HepG2 (cell line): Measurements from ENCODE around the gene DYNC2I2. TPM values are rescaled to one million over a fixed set of nuclear protein-coding genes. Genes with fewer than 3 reads are reported as not detected.

Experiments used
- ASH2L ChIP-seq: fragments of 300-600, 200-600 bp; sonication (generic); IDR thresholded peaks from 2 replicates; pipeline ENCODE4 v1.7.0; 2017; ENCODE audit warnings: low read depth, mild to moderate bottlenecking, moderate library complexity, mixed read lengths, low read length; ENCODE audit not compliant: insufficient read length
- ATRX ChIP-seq: sonication (generic); formaldehyde crosslinking; IDR thresholded peaks from 2 replicates; pipeline ENCODE4 v1.4.0; 2020; ENCODE audit warnings: missing genetic modification reagents, borderline replicate concordance
- BRF2 ChIP-seq: sonication (generic); formaldehyde crosslinking; IDR thresholded peaks from 2 replicates; pipeline ENCODE4 v1.8.1; 2022; ENCODE audit warnings: mild to moderate bottlenecking, missing genetic modification reagents
- DMTF1 ChIP-seq: sonication (generic); formaldehyde crosslinking; IDR thresholded peaks from 2 replicates; pipeline ENCODE4 v1.4.0; 2020; ENCODE audit warnings: mild to moderate bottlenecking, missing genetic modification reagents
- ETV5 ChIP-seq: IDR thresholded peaks from 2 replicates; pipeline ENCODE4 v1.6.1; 2018; ENCODE audit warnings: missing biosample characterization, missing genetic modification reagents, inconsistent platforms, borderline replicate concordance
- GLI4 ChIP-seq: sonication (generic); formaldehyde crosslinking; IDR thresholded peaks from 2 replicates; pipeline ENCODE4 v1.5.1; 2020; ENCODE audit warnings: missing genetic modification reagents, mild to moderate bottlenecking, moderate library complexity, borderline replicate concordance
- HOXA5 ChIP-seq: sonication (generic); formaldehyde crosslinking; IDR thresholded peaks from 2 replicates; pipeline ENCODE4 v1.4.0; 2020; ENCODE audit warnings: missing genetic modification reagents
- NFYB ChIP-seq: sonication (generic); formaldehyde crosslinking; IDR thresholded peaks from 2 replicates; pipeline ENCODE4 v1.4.0; 2020; ENCODE audit warnings: missing genetic modification reagents
- PAWR ChIP-seq: sonication (generic); formaldehyde crosslinking; IDR thresholded peaks from 2 replicates; pipeline ENCODE4 v1.4.0; 2020; ENCODE audit warnings: missing genetic modification reagents, mild to moderate bottlenecking, borderline replicate concordance
- TEF ChIP-seq: sonication (generic); formaldehyde crosslinking; IDR thresholded peaks from 2 replicates; pipeline ENCODE4 v1.5.0; 2020; ENCODE audit warnings: missing genetic modification reagents
- TFE3 ChIP-seq: IDR thresholded peaks from 2 replicates; pipeline ENCODE4 v1.6.1; 2016
- ZBTB39 ChIP-seq: sonication (generic); formaldehyde crosslinking; IDR thresholded peaks from 2 replicates; pipeline ENCODE4 v1.5.0; 2020; ENCODE audit warnings: missing genetic modification reagents
- ZFP90 ChIP-seq: sonication (generic); formaldehyde crosslinking; IDR thresholded peaks from 2 replicates; pipeline ENCODE4 v1.8.0; 2022; ENCODE audit warnings: missing genetic modification reagents, mild to moderate bottlenecking, inconsistent platforms, borderline replicate concordance
- ZNF224 ChIP-seq: sonication (generic); formaldehyde crosslinking; IDR thresholded peaks from 2 replicates; pipeline ENCODE4 v1.5.0; 2020; ENCODE audit warnings: mild to moderate bottlenecking, missing genetic modification reagents
- ZNF232 ChIP-seq: sonication (generic); formaldehyde crosslinking; IDR thresholded peaks from 2 replicates; pipeline ENCODE4 v1.4.0; 2020; ENCODE audit warnings: missing genetic modification reagents, borderline replicate concordance
- ZNF282 ChIP-seq: fragments of 450-650 bp; IDR thresholded peaks from 2 replicates; pipeline ENCODE4 v1.6.1; 2018; ENCODE audit not compliant: partially characterized antibody
- ZNF460 ChIP-seq: sonication (generic); formaldehyde crosslinking; IDR thresholded peaks from 2 replicates; pipeline ENCODE4 v1.5.1; 2020; ENCODE audit warnings: missing genetic modification reagents, mild to moderate bottlenecking, borderline replicate concordance
- ZNF546 ChIP-seq: sonication (generic); formaldehyde crosslinking; conservative IDR thresholded peaks from 2 replicates; pipeline ENCODE4 v1.8.1; 2023; ENCODE audit warnings: mild to moderate bottlenecking, missing genetic modification reagents
- ZNF724P ChIP-seq: sonication (generic); formaldehyde crosslinking; IDR thresholded peaks from 2 replicates; pipeline ENCODE4 v1.8.0; 2022; ENCODE audit warnings: missing genetic modification reagents, borderline replicate concordance
- ZSCAN31 ChIP-seq: sonication (generic); formaldehyde crosslinking; IDR thresholded peaks from 2 replicates; pipeline ENCODE4 v1.5.0; 2020; ENCODE audit warnings: low read depth, mild to moderate bottlenecking, missing genetic modification reagents
- ZSCAN5A ChIP-seq: sonication (generic); formaldehyde crosslinking; IDR thresholded peaks from 2 replicates; pipeline ENCODE4 v1.8.0; 2022; ENCODE audit warnings: mild to moderate bottlenecking, missing genetic modification reagents, borderline replicate concordance
- polyA plus RNA-seq, 8 experiments: library from polyadenylated mRNA; depleted of rRNA in 3 of 8; stranded (reverse) in 7 of 8; unstranded in 1 of 8; fragments of >200 nt; fragmentation: Illumina TruSeq in 4 of 8; extraction: Trizol in 4 of 8; gene quantifications; 2 replicates each; pipeline versions ENCODE4 v1.2.1 to v1.2.3, GENCODE V29; 2011 to 2016; ENCODE audit warnings: low read depth in 4 of 8, missing spikeins in 1 of 8, mixed read lengths in 1 of 8; ENCODE audit not compliant: insufficient read depth in 1 of 8
- total RNA-seq, 5 experiments: library from RNA; depleted of rRNA; stranded (reverse); fragments of >200 nt; fragmentation: Illumina TruSeq; extraction: Trizol; gene quantifications; 2 replicates each; pipeline ENCODE4 v1.2.3, GENCODE V29; 2016; ENCODE audit warnings: low read depth in 1 of 5

Gene DYNC2I2
- total and polyA plus RNA-seq, 2 of the 13 experiments (the other 11 are each of a cell fraction or from before 2014, with no cell fraction given): 13.7 to 40.2 TPM

- TF ChIP-seq BRF2 (CRISPR knock-in tag) (no peak), ZNF460 (CRISPR knock-in tag) (no peak), ZBTB39 (CRISPR knock-in tag) (no peak), HOXA5 (CRISPR knock-in tag) (no peak), NFYB (CRISPR knock-in tag) (no peak), ZSCAN31 (CRISPR knock-in tag) (no peak), GLI4 (CRISPR knock-in tag) (no peak), ATRX (CRISPR knock-in tag) (no peak), PAWR (no peak), TFE3 (CRISPR knock-in tag) (no peak), ZNF724P (CRISPR knock-in tag) (no peak), TEF (CRISPR knock-in tag) (no peak), ZNF282 (no peak), ZNF546 (CRISPR knock-in tag) (no peak), ZNF232 (CRISPR knock-in tag) (no peak), ZSCAN5A (no peak), ETV5 (CRISPR knock-in tag) (no peak), DMTF1 (no peak), ZFP90 (CRISPR knock-in tag) (no peak), ZNF224 (no peak), ASH2L (no peak)
These were observed 20.6 kb downstream of the DYNC2I2 start (continued) for GRCh38 chr9:128636024-128636390.
